Activated CD4-positive, alpha-beta T cell treated with anti-CD3 and anti-CD28 coated beads, Interleukin-2, amount 50 U/mL, for 4 hours (primary cell): Measurements from ENCODE around the gene BSG.
A peak's percentile ranks its signal among the peaks of the same experiment; 100 is the strongest.
"Not testable (repeated sequence)": the region's sequence is repeated elsewhere in the genome, so short reads cannot be mapped to it uniquely, and the experiment has no call there.

Source experiments
- DNase-seq, 2 experiments: peaks; one replicate each; pipeline ENCODE4 v3.0.0-alpha.2; 2020

The BSG gene

DNA sequence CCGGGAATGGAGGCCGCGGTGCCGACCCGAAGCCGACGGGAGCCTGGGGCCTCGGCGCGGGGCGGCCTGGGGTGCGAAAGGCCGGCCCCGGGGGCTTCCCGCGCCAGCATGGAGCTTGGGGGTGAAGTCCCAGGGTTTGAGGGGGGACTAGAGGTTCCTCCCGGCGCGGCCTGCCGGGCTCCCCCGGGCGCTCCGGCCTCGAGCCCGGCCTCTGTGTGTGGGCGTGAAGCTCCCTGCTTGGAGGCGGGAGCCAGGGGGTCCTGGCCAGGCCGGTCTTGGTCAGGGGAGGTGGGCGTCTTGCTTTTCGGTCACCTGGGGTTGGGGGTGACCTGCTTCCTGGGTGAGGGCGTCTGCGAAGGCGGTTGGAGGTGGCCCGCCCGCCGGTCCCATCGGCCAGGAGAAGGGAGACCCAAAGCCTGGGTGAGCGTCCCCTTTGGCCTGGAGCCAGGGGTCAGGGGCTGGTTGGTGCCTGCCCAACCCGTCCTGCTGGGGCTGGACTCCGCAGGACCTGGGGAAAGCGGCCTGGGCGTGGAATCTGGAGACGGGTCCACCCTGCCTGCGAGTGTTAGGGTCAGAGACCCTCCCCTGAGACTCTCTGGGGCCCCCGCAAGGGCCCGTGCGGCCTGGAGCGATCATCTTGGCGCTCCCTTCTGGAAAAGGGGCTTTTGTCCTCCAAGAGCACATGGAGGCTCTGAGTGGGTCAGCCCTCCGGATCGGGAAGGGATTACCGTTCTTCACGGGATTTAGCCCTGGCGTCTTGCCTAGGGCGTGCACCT, 535 bp downstream of the BSG start:
- no peak for DNase-seq

DNA sequence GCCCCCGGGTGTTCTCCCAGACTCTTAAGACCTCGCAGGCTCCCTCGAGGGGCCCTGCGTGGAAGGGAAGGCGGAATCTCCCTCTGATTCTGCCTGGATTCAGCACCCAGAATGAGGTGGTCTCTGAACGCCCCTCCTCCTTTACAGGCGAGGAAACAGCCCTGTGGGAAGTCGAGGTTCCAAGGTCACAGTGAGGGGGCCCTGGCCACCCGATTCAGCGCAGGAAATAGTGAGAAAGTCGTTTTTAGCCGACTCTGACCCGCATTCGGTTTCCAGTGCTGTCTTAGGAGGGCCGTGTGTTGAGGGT, 1.1 kb downstream of the BSG start:
- no peak for DNase-seq

DNA sequence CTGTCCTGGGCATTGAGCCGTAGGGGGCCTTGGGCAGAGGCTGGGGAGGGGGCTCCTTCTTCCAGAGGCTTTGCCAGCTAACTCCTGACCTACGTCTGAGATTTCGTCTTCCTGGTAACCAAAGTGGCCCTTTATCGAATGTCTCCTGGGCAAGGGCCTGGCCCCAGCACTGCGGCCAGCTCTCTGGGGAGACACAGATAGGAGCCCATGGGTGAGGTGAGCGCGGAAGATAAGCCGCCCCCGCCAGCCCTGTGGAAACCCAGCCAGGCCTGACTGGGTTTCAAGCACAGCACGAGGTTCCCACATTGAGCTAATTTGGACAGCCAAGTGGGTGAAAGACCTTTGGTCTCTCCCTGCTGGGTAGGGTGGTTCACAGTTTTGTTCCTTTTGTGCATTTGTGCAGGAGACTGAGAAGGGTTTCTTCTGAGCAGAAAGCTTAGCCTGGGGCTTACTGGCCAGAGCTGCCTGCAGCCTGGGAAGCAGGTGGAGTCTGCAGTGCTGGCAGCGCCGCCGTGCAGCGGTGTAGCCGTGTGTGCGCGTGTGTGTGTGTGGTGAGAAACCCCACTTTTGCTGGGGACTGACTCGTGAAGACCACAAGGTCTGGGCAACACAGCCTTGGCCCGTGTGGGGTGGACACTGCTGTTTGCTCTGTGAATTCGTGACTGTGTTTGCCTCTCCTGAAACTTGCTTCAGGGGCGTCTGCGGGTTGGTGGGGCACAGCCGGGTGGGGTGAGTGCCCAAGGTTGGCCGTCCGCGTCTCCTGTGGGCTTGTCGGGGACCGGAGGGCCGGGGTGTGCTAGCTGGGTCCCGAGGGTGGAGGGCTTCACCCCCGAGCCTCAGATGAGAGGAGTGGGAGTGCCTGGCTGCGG, 2.5 kb downstream of the BSG start:
- no peak for DNase-seq

DNA sequence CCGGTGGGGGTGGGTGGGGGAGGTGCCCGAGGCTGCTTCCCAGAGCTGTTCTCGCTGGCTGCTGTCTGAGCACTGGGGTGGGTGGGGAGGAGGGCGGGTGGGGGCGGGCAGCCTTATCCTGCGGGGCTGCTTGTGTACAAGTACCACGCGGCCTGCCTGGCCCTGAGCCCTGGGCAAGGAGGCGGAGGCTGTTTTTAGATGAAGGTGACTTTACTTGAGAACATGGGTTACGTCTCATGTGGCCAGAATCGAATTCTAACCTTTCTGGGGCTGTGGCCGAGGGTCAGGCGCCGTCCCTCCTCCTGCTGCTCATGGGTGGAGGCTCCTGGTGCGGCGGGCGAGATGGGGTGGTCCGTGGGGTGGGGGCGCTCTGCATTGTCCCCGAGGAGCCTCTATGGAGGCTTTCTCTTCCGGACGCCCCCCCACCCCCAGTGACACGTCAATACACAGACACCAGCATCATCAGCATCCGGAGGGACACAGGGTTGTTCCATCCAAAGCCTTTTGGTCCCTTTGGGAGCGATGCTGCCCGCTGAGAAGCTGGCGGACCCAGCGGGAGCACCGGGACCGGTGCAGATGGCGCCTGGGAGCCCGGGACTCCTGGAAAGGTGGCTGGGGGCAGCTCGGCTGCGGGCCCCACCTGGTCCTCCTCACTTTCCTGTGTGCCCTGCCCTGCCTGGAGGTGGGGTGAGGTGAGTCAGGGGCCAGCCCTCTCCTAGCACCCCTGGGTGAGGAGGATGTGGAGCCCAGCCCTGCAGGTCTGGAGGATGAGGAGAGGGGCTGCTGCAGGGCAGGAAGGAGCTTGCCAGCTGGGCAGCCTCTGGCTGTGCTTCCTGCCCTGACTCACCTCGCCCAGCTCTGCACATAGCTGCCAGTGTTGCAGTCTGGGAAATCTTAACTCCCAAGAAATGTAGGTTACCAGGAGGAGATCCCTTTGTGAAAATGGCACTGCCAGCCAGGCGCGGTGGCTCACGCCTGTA, 3.4 kb downstream of the BSG start:
- no peak for DNase-seq

DNA sequence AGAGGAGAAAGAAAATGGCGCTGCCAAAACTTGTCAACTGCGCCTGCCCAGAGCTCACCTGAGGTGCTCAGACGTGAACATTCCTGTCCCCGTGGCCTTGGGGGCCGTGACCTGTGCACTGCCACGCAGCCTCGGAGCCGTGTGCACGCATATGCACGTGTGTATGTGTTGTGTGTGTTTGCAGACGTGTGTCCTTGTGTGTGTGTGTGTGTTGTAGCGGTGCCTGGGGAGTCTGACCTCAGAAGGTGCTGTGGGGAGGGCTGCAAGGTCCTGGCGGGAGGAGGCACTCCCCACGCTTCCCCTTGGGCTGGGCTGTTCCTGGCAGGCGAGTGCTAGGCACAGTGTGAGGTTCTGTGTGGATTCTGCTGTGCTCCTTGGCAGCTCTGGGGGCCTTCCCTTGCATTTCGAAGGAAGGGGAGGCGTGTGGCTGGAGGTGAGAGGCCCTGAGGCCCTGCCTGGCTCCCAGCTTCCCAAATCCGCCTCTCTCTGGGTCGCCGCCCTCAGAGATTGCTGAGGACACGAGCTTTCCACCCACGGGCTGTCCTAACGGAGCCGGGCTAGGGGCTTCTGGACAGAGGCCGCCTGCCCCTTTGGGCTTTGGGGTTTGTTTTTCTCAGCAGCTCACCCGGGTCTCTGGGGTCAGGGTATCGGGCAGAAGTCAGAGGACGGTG, 4.5 kb downstream of the BSG start:
- no peak for DNase-seq

DNA sequence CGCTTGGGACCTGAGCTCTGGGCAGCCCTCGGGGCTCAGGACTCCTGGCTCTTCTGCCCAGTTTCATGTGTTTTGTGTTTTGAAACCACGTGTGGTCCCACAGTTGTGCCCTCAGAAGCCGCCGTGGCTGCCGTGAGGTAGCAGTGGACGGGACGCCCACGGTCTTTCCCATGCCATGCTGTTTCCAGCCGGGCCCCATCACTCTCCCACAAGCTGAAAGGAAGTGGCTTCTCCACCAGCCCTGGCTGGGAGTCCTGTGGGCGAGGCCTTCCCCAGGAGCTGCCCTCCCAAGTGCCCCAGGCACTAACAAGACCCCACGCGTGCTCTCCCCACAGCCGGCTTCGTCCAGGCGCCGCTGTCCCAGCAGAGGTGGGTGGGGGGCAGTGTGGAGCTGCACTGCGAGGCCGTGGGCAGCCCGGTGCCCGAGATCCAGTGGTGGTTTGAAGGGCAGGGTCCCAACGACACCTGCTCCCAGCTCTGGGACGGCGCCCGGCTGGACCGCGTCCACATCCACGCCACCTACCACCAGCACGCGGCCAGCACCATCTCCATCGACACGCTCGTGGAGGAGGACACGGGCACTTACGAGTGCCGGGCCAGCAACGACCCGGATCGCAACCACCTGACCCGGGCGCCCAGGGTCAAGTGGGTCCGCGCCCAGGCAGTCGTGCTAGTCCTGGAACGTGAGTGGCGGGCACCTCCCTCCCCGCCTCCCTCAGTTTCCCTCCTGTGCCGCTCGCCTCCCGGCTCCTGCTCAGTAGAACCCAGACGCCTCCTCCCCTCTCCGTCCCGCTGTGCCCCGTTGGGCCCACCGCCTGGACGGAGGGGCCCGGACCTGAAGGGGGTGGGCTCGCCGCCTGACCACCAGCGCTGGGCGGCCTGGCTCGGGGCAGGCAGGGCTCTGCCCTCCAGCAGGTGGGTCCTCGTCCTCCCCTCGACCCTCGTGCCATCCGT, 5.3 kb downstream of the BSG start:
- no peak for DNase-seq

DNA sequence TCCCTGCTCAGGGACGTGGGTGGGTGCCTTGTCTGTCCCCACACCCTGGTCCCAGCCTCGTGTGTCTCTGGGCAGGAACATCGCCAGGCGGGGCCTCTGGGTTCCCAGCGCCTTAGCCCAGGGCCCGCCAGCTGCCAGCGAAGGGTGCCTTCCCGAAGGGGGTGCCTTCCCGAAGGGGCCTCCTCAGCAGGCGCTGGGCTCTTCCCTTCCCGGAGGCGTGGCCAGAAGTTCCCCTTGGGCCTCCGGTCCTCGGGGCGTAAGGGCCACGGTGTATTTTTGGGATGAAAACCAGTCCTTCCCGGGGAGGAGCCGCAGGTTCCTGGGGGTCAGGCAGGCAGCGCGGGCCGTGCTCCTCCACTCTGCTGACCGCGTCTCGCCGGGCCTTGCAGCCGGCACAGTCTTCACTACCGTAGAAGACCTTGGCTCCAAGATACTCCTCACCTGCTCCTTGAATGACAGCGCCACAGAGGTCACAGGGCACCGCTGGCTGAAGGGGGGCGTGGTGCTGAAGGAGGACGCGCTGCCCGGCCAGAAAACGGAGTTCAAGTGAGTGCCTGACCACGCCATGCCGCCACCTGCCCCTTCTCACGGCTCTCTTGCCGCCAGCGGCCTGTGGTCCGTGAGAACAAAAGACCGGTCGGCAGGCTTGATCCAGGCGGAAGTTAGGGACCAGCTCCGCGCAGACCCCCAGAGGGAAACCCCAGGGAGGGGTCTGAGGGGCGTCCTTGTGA, 6.9 kb downstream of the BSG start:
- DNase-seq, result no peak

DNA sequence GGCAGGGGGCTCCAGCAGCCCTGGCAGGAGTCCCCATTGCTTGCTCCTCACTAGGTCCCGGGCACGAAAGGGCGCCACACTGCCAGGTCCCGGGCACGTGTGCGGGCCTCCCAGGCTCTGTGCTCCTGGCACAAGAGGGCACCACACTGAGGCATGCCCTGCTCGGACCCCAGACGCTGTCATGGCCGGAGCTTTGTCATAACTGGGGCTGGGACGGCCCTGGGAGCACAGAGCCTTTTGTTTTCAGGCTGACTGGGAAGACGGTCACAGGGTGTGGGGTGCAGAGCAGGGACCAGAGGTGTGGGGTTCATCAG, 7.4 kb downstream of the BSG start:
- DNase-seq, result no peak

DNA sequence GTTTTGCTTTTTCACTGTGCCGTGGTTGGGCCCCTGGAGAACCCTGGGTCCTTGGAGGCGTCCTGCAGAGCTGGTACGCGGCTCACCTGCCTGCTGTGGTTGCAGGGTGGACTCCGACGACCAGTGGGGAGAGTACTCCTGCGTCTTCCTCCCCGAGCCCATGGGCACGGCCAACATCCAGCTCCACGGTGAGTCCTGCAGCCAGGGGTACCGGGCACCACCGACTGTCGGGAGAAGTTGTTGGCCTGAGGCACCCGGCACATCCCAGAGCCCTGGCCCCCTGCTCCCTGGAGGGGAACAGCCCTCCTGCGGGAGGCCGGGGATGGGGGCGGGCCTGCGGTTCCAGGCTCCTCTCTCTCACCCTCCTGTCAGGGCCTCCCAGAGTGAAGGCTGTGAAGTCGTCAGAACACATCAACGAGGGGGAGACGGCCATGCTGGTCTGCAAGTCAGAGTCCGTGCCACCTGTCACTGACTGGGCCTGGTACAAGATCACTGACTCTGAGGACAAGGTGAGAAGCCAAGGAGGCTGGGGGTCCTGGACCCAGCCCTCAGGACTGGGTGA, 8.0 kb downstream of the BSG start:
- DNase-seq, result no peak

DNA sequence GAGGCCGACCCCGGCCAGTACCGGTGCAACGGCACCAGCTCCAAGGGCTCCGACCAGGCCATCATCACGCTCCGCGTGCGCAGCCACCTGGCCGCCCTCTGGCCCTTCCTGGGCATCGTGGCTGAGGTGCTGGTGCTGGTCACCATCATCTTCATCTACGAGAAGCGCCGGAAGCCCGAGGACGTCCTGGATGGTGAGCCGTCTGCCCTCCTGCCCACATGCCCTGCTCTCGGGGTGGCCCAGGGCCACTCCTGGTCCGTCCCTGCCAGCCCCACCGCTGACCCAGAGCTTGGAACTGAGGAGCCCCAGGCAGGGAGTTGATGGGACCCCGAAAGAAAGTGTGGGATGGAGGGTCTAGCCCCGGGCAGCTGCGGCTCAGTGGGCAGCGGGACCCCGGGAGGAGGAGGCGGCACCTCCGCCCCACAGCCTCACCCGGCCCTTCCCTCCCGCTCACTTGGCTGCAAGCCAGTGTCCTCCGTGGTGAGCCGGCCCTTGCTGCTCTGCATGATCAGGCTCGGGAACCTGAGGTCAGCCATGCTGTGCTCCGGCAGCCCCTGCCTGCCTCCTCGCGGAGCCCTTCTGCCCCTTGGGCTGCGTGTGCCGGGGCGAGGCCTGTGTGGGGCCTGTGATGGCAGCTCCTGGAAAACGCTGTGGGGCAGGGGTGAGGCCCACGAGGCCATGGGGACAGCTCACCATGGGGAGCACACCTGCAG, 9.2 kb downstream of the BSG start:
- no peak for DNase-seq

DNA sequence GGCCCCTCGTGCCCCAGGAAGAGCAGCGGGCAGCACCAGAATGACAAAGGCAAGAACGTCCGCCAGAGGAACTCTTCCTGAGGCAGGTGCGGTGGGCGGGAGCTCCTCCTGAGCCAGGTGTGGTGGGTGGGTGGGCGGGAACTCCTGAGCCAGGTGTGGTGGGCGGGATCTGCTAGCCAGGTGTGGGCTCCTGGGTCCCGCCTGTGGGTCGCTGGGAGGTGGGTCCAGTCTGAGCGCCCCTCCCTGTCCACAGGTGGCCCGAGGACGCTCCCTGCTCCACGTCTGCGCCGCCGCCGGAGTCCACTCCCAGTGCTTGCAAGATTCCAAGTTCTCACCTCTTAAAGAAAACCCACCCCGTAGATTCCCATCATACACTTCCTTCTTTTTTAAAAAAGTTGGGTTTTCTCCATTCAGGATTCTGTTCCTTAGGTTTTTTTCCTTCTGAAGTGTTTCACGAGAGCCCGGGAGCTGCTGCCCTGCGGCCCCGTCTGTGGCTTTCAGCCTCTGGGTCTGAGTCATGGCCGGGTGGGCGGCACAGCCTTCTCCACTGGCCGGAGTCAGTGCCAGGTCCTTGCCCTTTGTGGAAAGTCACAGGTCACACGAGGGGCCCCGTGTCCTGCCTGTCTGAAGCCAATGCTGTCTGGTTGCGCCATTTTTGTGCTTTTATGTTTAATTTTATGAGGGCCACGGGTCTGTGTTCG, 10.3 kb downstream of the BSG start:
- no peak for DNase-seq

DNA sequence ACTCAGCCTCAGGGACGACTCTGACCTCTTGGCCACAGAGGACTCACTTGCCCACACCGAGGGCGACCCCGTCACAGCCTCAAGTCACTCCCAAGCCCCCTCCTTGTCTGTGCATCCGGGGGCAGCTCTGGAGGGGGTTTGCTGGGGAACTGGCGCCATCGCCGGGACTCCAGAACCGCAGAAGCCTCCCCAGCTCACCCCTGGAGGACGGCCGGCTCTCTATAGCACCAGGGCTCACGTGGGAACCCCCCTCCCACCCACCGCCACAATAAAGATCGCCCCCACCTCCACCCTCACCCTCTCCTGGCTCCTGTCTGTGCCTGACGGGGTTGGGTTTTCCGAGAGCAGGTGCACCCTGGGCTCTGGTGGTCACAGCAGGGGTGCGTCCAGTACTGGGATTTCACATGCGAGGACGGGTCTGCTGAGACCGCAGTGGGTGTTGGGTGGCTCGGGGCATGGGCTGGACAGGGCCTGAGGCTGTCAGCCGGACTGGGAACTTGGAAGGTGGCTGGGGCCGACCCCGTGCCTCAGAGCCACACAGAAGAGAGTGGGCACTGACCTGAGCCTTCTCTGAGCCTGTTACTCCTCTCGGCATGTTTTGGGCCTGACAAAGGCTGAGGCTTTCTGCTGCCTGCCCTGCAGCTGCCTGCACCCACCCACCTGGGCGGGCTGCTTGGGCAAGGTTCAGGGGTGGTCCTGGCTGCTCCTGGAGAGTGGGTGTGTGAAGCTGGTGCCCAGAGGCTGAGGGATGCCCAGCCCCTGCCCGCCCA, 11.0 kb downstream of the BSG start:
- no peak for DNase-seq

DNA sequence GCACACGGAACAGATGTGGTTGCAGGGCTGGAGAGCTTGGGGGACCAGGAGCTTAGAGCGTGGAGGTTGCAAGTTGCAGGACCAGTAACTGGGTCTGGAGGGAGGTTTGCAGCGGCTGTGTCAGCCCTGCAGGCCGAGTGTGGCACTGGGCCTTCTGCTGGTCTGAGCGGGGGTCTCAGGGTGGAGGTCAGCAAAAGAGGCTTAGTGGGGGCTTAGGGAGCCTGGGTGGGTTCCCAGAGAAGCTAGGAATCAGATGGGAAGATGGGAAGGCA, 11.5 kb downstream of the BSG start:
- no peak for DNase-seq

DNA sequence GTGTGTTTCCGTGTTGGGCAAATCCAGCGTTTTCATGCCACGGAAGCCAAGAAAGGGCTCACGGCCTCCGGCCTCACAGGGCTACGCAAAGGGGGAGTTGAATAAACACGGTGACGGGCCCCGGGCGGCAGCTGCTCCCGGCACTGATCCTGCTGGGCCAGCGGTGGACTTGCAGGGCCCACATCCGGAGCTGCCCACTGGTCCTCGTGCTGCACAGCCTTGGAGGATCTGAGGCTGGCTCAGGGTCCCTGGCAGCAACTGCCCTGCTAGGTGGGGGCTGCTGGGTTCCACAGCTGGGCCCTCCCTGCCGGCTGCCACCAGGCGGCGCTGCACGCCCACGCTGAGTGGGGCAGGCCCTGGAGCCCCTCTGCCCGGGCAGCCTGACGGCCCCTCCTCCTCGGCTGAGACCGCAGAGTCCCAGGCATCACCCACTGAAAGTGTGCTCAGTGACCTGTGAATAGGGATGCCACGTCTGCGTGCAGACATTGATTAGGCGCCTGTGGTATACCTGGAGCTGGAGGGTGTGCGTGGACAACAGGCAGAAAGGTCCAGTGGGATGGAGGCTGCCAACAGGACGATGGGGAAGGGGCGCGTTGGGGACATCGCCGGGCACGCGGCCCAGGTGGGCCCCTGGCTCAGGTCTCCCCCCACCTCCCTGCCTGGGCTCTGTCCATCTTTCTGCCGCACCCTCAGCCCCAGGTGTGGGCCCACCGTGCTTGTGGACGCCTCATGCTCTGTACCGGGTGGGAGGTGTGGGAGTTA, 12.0 kb downstream of the BSG start:
- peak; percentile 50 to 52 for DNase-seq

DNA sequence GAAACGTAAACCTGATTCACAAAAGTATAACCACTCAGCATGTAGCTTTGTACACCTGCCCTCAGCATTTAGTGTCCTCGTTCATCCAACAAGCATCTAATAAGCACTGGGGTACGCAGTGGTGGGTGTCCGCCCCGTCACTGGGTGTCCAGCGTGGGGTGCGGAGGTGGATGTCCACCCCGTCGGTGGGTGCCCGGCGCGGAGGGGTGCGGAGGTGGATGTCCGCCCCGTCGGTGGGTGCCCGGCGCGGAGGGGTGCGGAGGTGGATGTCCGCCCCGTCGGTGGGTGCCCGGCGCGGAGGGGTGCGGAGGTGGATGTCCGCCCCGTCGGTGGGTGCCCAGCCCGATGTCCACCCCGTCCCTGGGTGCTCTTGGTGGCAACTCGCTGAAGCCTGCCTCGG, 12.8 kb downstream of the BSG start:
- DNase-seq, result not testable (repeated sequence)

DNA sequence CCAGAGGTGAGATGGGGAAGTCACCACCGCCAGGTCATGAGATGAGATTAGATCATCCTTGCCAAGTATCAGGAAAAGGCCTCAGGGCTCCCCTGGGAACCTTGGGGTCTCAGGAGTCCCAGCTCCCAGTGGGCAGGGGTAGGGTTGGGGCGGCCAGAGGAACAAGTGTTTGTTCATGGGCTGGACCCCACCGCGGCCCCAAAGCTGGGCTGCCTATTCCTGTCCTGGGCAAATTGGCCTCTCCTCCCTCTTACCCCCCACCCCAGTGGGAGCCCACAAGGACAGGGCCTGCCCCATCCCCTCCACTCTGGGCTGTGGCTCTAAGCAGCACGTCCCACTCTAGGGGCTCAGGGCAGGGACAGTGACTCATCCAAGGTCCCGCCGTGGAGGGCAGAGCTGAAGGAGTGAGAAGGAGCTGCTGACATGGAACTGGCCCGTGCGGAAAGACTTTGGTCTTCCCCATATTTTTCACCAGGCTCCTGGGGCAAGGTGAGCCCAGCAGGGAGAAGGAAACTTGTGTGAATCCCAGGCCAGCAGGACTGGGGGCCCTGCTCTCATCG, 13.2 kb downstream of the BSG start:
- DNase-seq, result no peak

DNA sequence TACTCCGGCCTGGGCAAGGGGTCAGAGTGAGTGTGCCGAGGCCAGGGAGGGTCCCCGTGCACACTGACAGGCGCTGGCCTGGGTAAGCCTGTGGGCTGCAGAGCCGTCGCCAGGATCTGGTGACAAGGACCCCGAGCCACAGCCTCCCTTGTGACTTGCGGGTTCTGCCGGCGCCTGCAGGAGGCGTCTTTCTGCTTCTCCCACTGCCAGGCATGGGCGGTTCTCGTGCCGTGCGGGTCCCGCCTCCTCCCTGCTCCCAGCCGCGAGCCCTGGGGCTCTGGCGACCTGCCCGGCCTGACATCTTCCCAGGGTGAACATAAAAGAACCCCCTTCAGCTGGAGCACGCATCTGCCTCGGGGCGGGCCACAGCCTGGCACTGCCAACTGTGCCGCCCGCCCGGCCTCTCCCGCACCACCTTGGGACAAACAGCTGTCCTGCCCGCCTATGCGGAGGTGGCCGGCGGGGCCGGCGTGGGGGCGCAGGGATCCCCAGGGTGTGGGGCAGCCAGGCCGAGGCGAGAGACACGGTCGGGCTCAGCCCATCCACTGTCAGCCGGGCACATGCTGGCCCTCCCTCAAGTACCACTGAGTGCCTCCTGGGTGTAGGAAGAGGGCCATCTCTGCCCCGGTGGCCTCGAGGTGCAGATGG, 15.8 kb downstream of the BSG start:
- peak; percentile 58 for DNase-seq
